IPS DF 19.7 (cell line): ENCODE measurements around the gene NOL3.
A peak's percentile ranks its signal among the peaks of the same experiment; 100 is the strongest.

Experiments used
- DNase-seq: peaks from one replicate; pipeline ENCODE4 v3.0.0-alpha.2; 2013; ENCODE audit warnings: low read depth, low spot score

Gene NOL3

GRCh38 chr16:67169642-67170167, 633 bp upstream of the NOL3 start:
- DNase-seq, result no peak

- DNase-seq, result no peak
Measured at GRCh38 chr16:67170949-67171649, 761 bp downstream of the NOL3 start.

GRCh38 chr16:67173323-67173722, 3.0 kb downstream of the NOL3 start:
- DNase-seq, result no peak

- DNase-seq, result no peak
Measured at GRCh38 chr16:67173808-67174705, 3.7 kb downstream of the NOL3 start.

- DNase-seq, result no peak
Measured at GRCh38 chr16:67174706-67175231, 4.4 kb downstream of the NOL3 start.

- no peak for DNase-seq
Measured at GRCh38 chr16:67176662-67177061, 6.3 kb downstream of the NOL3 start.

GRCh38 chr16:67177743-67178699, 7.7 kb downstream of the NOL3 start:
- DNase-seq, result peak; percentile 91

- no peak for DNase-seq
Measured at GRCh38 chr16:67179421-67180080, 9.2 kb downstream of the NOL3 start.

- no peak for DNase-seq
Measured at GRCh38 chr16:67180166-67180565, 9.8 kb downstream of the NOL3 start.

GRCh38 chr16:67181346-67181745, 11.0 kb downstream of the NOL3 start:
- no peak for DNase-seq

- DNase-seq, result no peak
Measured at GRCh38 chr16:67182288-67182687, 11.9 kb downstream of the NOL3 start.

GRCh38 chr16:67183284-67183626, 12.9 kb downstream of the NOL3 start:
- DNase-seq, result no peak

GRCh38 chr16:67183627-67184452, 13.5 kb downstream of the NOL3 start, which contains the start of gene MATCAP1:
TSS of gene MATCAP1 (minus strand) at chr16:67183963. CDS start at chr16:67180610, 3,353 bp downstream.
- DNase-seq, result peak; percentile 94

- no peak for DNase-seq
Measured at GRCh38 chr16:67184453-67184994, 14.2 kb downstream of the NOL3 start.

GRCh38 chr16:67184995-67185650, 14.8 kb downstream of the NOL3 start:
- DNase-seq, result no peak

- DNase-seq, result no peak
Measured at GRCh38 chr16:67185651-67186134, 15.4 kb downstream of the NOL3 start.

- no peak for DNase-seq
Measured at GRCh38 chr16:67186550-67186950, 16.2 kb downstream of the NOL3 start.

- no peak for DNase-seq
Measured at GRCh38 chr16:67187175-67187890, 17.0 kb downstream of the NOL3 start.
